HepG2 (cell line): ENCODE measurements around the gene FIZ1. TPM values are rescaled to one million over a fixed set of nuclear protein-coding genes. Genes with fewer than 3 reads are reported as not detected.

Experiments used
- ARID2 ChIP-seq: sonication (generic); formaldehyde crosslinking; IDR thresholded peaks from 2 replicates; pipeline ENCODE4 v1.8.1; 2022; ENCODE audit warnings: mild to moderate bottlenecking, missing genetic modification reagents, borderline replicate concordance
- DZIP1 ChIP-seq: sonication (generic); formaldehyde crosslinking; IDR thresholded peaks from 2 replicates; pipeline ENCODE4 v1.5.0; 2020; ENCODE audit warnings: mild to moderate bottlenecking, missing genetic modification reagents
- PHF21A ChIP-seq: sonication (generic); formaldehyde crosslinking; IDR thresholded peaks from 2 replicates; pipeline ENCODE4 v1.5.0; 2020; ENCODE audit warnings: mild to moderate bottlenecking, missing genetic modification reagents
- TBX2 ChIP-seq: sonication (generic); formaldehyde crosslinking; IDR thresholded peaks from 2 replicates; pipeline ENCODE4 v1.5.0; 2020; ENCODE audit warnings: missing genetic modification reagents, mild to moderate bottlenecking, borderline replicate concordance
- ZBTB46 ChIP-seq: sonication (generic); formaldehyde crosslinking; IDR thresholded peaks from 2 replicates; pipeline ENCODE4 v1.4.0; 2020; ENCODE audit warnings: mild to moderate bottlenecking, missing genetic modification reagents, borderline replicate concordance
- ZBTB8A ChIP-seq: sonication (generic); formaldehyde crosslinking; IDR thresholded peaks from 2 replicates; pipeline ENCODE4 v1.4.0; 2020; ENCODE audit warnings: mild to moderate bottlenecking, low read depth, missing genetic modification reagents, borderline replicate concordance
- ZIK1 ChIP-seq: sonication (generic); formaldehyde crosslinking; IDR thresholded peaks from 2 replicates; pipeline ENCODE4 v1.5.0; 2020; ENCODE audit warnings: mild to moderate bottlenecking, low read depth, missing genetic modification reagents, borderline replicate concordance
- ZNF557 ChIP-seq: sonication (generic); formaldehyde crosslinking; IDR thresholded peaks from 2 replicates; pipeline ENCODE4 v1.4.0; 2020; ENCODE audit warnings: missing genetic modification reagents
- ZNF567 ChIP-seq: sonication (generic); formaldehyde crosslinking; IDR thresholded peaks from 2 replicates; pipeline ENCODE4 v1.8.1; 2023; ENCODE audit warnings: mild to moderate bottlenecking, missing genetic modification reagents, borderline replicate concordance
- ZNF737 ChIP-seq: sonication (generic); formaldehyde crosslinking; IDR thresholded peaks from 2 replicates; pipeline ENCODE4 v1.5.0; 2020; ENCODE audit warnings: missing genetic modification reagents, mild to moderate bottlenecking, borderline replicate concordance
- polyA plus RNA-seq, 8 experiments: library from polyadenylated mRNA; depleted of rRNA in 3 of 8; stranded (reverse) in 7 of 8; unstranded in 1 of 8; fragments of >200 nt; fragmentation: Illumina TruSeq in 4 of 8; extraction: Trizol in 4 of 8; gene quantifications; 2 replicates each; pipeline versions ENCODE4 v1.2.1 to v1.2.3, GENCODE V29; 2011 to 2016; ENCODE audit warnings: low read depth in 4 of 8, missing spikeins in 1 of 8, mixed read lengths in 1 of 8; ENCODE audit not compliant: insufficient read depth in 1 of 8
- total RNA-seq, 5 experiments: library from RNA; depleted of rRNA; stranded (reverse); fragments of >200 nt; fragmentation: Illumina TruSeq; extraction: Trizol; gene quantifications; 2 replicates each; pipeline ENCODE4 v1.2.3, GENCODE V29; 2016; ENCODE audit warnings: low read depth in 1 of 5
- TF ChIP-seq, protein P1 (sequence below): sonication (generic); formaldehyde crosslinking; IDR thresholded peaks from 2 replicates; pipeline ENCODE4 v1.9.0; 2022; ENCODE audit warnings: missing genetic modification reagents, mild to moderate bottlenecking, borderline replicate concordance
- TF ChIP-seq, protein P2 (sequence below): sonication (generic); formaldehyde crosslinking; IDR thresholded peaks from 2 replicates; pipeline ENCODE4; 2020; ENCODE audit warnings: missing genetic modification reagents, mild to moderate bottlenecking, borderline replicate concordance
- TF ChIP-seq, protein P3 (sequence below): sonication (generic); formaldehyde crosslinking; IDR thresholded peaks from 2 replicates; pipeline ENCODE4 v1.5.0; 2020; ENCODE audit warnings: mild to moderate bottlenecking, missing genetic modification reagents, borderline replicate concordance

The FIZ1 gene
- total and polyA plus RNA-seq, 2 of the 13 experiments (the other 11 are each of a cell fraction or from before 2014, with no cell fraction given): 3.6 to 5.9 TPM

- TF ChIP-seq ZNF567 (CRISPR knock-in tag): no peak
- no peak for TF ChIP-seq ZBTB46
- TF ChIP-seq, protein P1, sequence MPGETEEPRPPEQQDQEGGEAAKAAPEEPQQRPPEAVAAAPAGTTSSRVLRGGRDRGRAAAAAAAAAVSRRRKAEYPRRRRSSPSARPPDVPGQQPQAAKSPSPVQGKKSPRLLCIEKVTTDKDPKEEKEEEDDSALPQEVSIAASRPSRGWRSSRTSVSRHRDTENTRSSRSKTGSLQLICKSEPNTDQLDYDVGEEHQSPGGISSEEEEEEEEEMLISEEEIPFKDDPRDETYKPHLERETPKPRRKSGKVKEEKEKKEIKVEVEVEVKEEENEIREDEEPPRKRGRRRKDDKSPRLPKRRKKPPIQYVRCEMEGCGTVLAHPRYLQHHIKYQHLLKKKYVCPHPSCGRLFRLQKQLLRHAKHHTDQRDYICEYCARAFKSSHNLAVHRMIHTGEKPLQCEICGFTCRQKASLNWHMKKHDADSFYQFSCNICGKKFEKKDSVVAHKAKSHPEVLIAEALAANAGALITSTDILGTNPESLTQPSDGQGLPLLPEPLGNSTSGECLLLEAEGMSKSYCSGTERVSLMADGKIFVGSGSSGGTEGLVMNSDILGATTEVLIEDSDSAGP (CRISPR knock-in tag): no peak
- TF ChIP-seq, protein P2, sequence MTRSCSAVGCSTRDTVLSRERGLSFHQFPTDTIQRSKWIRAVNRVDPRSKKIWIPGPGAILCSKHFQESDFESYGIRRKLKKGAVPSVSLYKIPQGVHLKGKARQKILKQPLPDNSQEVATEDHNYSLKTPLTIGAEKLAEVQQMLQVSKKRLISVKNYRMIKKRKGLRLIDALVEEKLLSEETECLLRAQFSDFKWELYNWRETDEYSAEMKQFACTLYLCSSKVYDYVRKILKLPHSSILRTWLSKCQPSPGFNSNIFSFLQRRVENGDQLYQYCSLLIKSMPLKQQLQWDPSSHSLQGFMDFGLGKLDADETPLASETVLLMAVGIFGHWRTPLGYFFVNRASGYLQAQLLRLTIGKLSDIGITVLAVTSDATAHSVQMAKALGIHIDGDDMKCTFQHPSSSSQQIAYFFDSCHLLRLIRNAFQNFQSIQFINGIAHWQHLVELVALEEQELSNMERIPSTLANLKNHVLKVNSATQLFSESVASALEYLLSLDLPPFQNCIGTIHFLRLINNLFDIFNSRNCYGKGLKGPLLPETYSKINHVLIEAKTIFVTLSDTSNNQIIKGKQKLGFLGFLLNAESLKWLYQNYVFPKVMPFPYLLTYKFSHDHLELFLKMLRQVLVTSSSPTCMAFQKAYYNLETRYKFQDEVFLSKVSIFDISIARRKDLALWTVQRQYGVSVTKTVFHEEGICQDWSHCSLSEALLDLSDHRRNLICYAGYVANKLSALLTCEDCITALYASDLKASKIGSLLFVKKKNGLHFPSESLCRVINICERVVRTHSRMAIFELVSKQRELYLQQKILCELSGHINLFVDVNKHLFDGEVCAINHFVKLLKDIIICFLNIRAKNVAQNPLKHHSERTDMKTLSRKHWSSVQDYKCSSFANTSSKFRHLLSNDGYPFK: no peak
- no peak for TF ChIP-seq ARID2 (CRISPR knock-in tag)
- TF ChIP-seq ZNF557: no peak
- TF ChIP-seq ZNF737 (CRISPR knock-in tag): no peak
- TF ChIP-seq, protein P3, sequence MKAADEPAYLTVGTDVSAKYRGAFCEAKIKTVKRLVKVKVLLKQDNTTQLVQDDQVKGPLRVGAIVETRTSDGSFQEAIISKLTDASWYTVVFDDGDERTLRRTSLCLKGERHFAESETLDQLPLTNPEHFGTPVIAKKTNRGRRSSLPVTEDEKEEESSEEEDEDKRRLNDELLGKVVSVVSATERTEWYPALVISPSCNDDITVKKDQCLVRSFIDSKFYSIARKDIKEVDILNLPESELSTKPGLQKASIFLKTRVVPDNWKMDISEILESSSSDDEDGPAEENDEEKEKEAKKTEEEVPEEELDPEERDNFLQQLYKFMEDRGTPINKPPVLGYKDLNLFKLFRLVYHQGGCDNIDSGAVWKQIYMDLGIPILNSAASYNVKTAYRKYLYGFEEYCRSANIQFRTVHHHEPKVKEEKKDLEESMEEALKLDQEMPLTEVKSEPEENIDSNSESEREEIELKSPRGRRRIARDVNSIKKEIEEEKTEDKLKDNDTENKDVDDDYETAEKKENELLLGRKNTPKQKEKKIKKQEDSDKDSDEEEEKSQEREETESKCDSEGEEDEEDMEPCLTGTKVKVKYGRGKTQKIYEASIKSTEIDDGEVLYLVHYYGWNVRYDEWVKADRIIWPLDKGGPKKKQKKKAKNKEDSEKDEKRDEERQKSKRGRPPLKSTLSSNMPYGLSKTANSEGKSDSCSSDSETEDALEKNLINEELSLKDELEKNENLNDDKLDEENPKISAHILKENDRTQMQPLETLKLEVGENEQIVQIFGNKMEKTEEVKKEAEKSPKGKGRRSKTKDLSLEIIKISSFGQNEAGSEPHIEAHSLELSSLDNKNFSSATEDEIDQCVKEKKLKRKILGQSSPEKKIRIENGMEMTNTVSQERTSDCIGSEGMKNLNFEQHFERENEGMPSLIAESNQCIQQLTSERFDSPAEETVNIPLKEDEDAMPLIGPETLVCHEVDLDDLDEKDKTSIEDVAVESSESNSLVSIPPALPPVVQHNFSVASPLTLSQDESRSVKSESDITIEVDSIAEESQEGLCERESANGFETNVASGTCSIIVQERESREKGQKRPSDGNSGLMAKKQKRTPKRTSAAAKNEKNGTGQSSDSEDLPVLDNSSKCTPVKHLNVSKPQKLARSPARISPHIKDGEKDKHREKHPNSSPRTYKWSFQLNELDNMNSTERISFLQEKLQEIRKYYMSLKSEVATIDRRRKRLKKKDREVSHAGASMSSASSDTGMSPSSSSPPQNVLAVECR (CRISPR knock-in tag): no peak
- no peak for TF ChIP-seq ZBTB8A (CRISPR knock-in tag)
- TF ChIP-seq TBX2 (CRISPR knock-in tag): peak; percentile 30; the same call in 1 of the 2 replicates
- TF ChIP-seq PHF21A (CRISPR knock-in tag): 0 out of 2 replicates have a peak, but pooled peaks have one; percentile 25
- no peak for TF ChIP-seq DZIP1
- no peak for TF ChIP-seq ZIK1
These were observed 54.4 kb downstream of the FIZ1 start (continued) for GRCh38 chr19:55544776-55545439.
